Endothelial cell of umbilical vein (primary cell): Measurements from ENCODE around the gene ZSWIM6. TPM values are rescaled to one million over a fixed set of nuclear protein-coding genes. Genes with fewer than 3 reads are reported as not detected.

Source experiments
- BruUV-seq: library from RNA; stranded (reverse); fragments of 400-500 nt; replicated peaks from 2 replicates; lab custom pipeline; 2021; lab: Mats Ljungman, UMichigan
- CTCF ChIA-PET: fragments of 300-600, 350-600 bp; sonication (Branson Sonifier 250); formaldehyde crosslinking; loops from one replicate; lab custom pipeline; 2021; ENCODE audit warnings: antibody characterized with exemption, inconsistent platforms; lab: Charles Lee
- POLR2A ChIA-PET: fragments of 300-600, 350-600 bp; sonication (Branson Sonifier 250); formaldehyde crosslinking; loops from one replicate; lab custom pipeline; 2021; ENCODE audit warnings: antibody characterized with exemption, inconsistent platforms; lab: Charles Lee
- DNase-seq: peaks from one replicate; pipeline ENCODE4 v3.0.0-alpha.2; 2011; ENCODE audit warnings: low read depth, low spot score
- FAIRE-seq: peaks from 2 replicates; lab custom pipeline; 2011; peaks lifted over from hg19 to GRCh38; lab: Jason Lieb, UNC
- H2AFZ ChIP-seq: 2 replicates; pipeline ENCODE4 v1.6.0; 2012; ENCODE audit warnings: low read depth, low read length, control low read depth, inconsistent platforms
- H3K27ac ChIP-seq: 2 replicates; pipeline ENCODE4 v1.5.1; 2011; ENCODE audit warnings: low read depth, mild to moderate bottlenecking, control low read depth, low read length, moderate library complexity; ENCODE audit not compliant: insufficient read depth
- H3K27me3 ChIP-seq, 2 experiments: 2 replicates each; pipeline versions ENCODE4 v1.6.0 to v1.6.1; 2011; ENCODE audit warnings: low read length in 2 of 2, mixed read lengths in 1 of 2; ENCODE audit not compliant: control insufficient read depth in 2 of 2, insufficient read depth in 2 of 2
- H3K36me3 ChIP-seq, 2 experiments: 2 replicates in 1 of 2; 3 replicates in 1 of 2; pipeline ENCODE4 v1.5.1; 2011; ENCODE audit warnings: low read length in 2 of 2, mild to moderate bottlenecking in 1 of 2, moderate library complexity in 1 of 2; ENCODE audit not compliant: control insufficient read depth in 2 of 2, insufficient read depth in 2 of 2; ENCODE audit errors: extremely low read depth in 1 of 2
- H3K4me1 ChIP-seq: 3 replicates; pipeline ENCODE4 v1.5.1; 2011; ENCODE audit warnings: mild to moderate bottlenecking, low read length; ENCODE audit not compliant: control insufficient read depth, insufficient read depth; ENCODE audit errors: extremely low read depth
- H3K4me2 ChIP-seq: 2 replicates; pipeline ENCODE4 v1.6.1; 2011; ENCODE audit warnings: low read length, control low read depth, mixed read lengths; ENCODE audit not compliant: insufficient read depth
- H3K4me3 ChIP-seq, 3 experiments: fragments of 200-600 bp in 1 of 3; sonication (generic), shearing (Covaris generic) in 1 of 3; replicated peaks in 1 of 3; 2 replicates each; pipeline ENCODE4 v1.5.1; 2011 to 2016; ENCODE audit warnings: control low read depth in 3 of 3, low read length in 3 of 3, mild to moderate bottlenecking in 2 of 3, inconsistent platforms in 1 of 3, low read depth in 1 of 3, moderate library complexity in 1 of 3; ENCODE audit not compliant: insufficient read depth in 1 of 3
- H3K79me2 ChIP-seq: 2 replicates; pipeline ENCODE4 v1.6.0; 2012; ENCODE audit warnings: low read length, inconsistent platforms; ENCODE audit not compliant: control insufficient read depth, insufficient read depth
- H3K9ac ChIP-seq: replicated peaks from 2 replicates; pipeline ENCODE3; 2011; ENCODE audit warnings: low read length, control low read depth; ENCODE audit not compliant: insufficient read depth; ENCODE audit errors: extremely low read depth
- H3K9me1 ChIP-seq: replicated peaks from 3 replicates; pipeline ENCODE4 v1.6.0; 2011; ENCODE audit warnings: mild to moderate bottlenecking, low read length; ENCODE audit not compliant: control insufficient read depth, insufficient read depth; ENCODE audit errors: extremely low read depth
- H3K9me3 ChIP-seq: replicated peaks from 2 replicates; pipeline ENCODE4 v1.5.1; 2012; ENCODE audit warnings: low read length, inconsistent platforms; ENCODE audit not compliant: control insufficient read depth, insufficient read depth
- H4K20me1 ChIP-seq: replicated peaks from 2 replicates; pipeline ENCODE3; 2011; ENCODE audit warnings: mild to moderate bottlenecking, low read length; ENCODE audit not compliant: control insufficient read depth, insufficient read depth; ENCODE audit errors: extremely low read depth
- EZH2 ChIP-seq: IDR thresholded peaks from 2 replicates; pipeline ENCODE4 v1.6.1; 2012; ENCODE audit warnings: borderline replicate concordance, low read depth, mild to moderate bottlenecking, moderate library complexity, low read length, inconsistent platforms; ENCODE audit not compliant: severe bottlenecking
- FOS ChIP-seq: IDR thresholded peaks from 2 replicates; pipeline ENCODE4 v1.6.1; 2011; ENCODE audit warnings: mild to moderate bottlenecking, low read length, moderate library complexity, borderline replicate concordance; ENCODE audit not compliant: insufficient read depth
- GATA2 ChIP-seq: IDR thresholded peaks from 2 replicates; pipeline ENCODE4 v1.7.0; 2011; ENCODE audit warnings: low read depth, mild to moderate bottlenecking, moderate library complexity, mixed read lengths, low read length; ENCODE audit not compliant: insufficient read length, insufficient read depth
- JUN ChIP-seq: IDR thresholded peaks from 2 replicates; pipeline ENCODE4 v1.6.1; 2011; ENCODE audit warnings: borderline replicate concordance, low read depth; ENCODE audit not compliant: insufficient read length, insufficient read depth
- MYC ChIP-seq: IDR thresholded peaks from one replicate; pipeline ENCODE4 v1.6.1; 2011; ENCODE audit warnings: mild to moderate bottlenecking, low read depth, low read length
- POLR2A ChIP-seq: IDR thresholded peaks from 2 replicates; pipeline ENCODE4 v1.6.1; 2012; ENCODE audit warnings: low read depth, mild to moderate bottlenecking, control low read depth, low read length
- POLR2AphosphoS5 ChIP-seq: IDR thresholded peaks from 2 replicates; pipeline ENCODE4 v1.6.1; 2012; ENCODE audit warnings: low read depth, mild to moderate bottlenecking, control low read depth, low read length, moderate library complexity; ENCODE audit not compliant: insufficient read depth
- dilution Hi-C: fragments of 300-500 bp; cut with MboI; formaldehyde crosslinking; loops from one replicate; pipeline ENCODE4 v1.15.0; 2019; ENCODE audit warnings: low sequenced_read_pairs; ENCODE audit not compliant: extremely low pct_ligation_motif_present
- intact Hi-C: fragments of 100-400 bp; cut with micrococcal nuclease; formaldehyde crosslinking; loops from one replicate; pipeline ENCODE4 v1.10.0; 2022
- polyA plus RNA-seq, 4 experiments: library from polyadenylated mRNA; depleted of rRNA in 3 of 4; stranded (reverse) in 3 of 4; unstranded in 1 of 4; fragments of >200 nt; gene quantifications; 2 replicates each; pipeline versions ENCODE4 v1.2.1 to v1.2.3, GENCODE V29; 2011 to 2012; ENCODE audit warnings: missing spikeins in 1 of 4
- total RNA-seq: library from RNA; stranded (reverse); gene quantifications from 2 replicates; pipeline ENCODE4 v1.2.3, GENCODE V29; 2021
- TF ChIP-seq, protein P1 (sequence below): IDR thresholded peaks from 2 replicates; pipeline ENCODE4 v1.6.1; 2011; ENCODE audit not compliant: insufficient read depth, insufficient read length
- TF ChIP-seq, protein P2 (sequence below), 2 donors: IDR thresholded peaks; 1 replicate in 1 of 2; 2 replicates in 1 of 2; pipeline ENCODE4 v1.5.1; 2011; ENCODE audit warnings: low read length in 2 of 2, mild to moderate bottlenecking in 2 of 2, moderate library complexity in 2 of 2, control low read depth in 1 of 2, inconsistent platforms in 1 of 2, low read depth in 1 of 2; ENCODE audit not compliant: insufficient read depth in 1 of 2; ENCODE audit errors: extremely low read depth in 1 of 2

The ZSWIM6 gene
- total and polyA plus RNA-seq, 2 donors (not counting 3 experiments of a cell fraction or from before 2014, with no cell fraction given): 14.9 to 25.3 TPM

DNA sequence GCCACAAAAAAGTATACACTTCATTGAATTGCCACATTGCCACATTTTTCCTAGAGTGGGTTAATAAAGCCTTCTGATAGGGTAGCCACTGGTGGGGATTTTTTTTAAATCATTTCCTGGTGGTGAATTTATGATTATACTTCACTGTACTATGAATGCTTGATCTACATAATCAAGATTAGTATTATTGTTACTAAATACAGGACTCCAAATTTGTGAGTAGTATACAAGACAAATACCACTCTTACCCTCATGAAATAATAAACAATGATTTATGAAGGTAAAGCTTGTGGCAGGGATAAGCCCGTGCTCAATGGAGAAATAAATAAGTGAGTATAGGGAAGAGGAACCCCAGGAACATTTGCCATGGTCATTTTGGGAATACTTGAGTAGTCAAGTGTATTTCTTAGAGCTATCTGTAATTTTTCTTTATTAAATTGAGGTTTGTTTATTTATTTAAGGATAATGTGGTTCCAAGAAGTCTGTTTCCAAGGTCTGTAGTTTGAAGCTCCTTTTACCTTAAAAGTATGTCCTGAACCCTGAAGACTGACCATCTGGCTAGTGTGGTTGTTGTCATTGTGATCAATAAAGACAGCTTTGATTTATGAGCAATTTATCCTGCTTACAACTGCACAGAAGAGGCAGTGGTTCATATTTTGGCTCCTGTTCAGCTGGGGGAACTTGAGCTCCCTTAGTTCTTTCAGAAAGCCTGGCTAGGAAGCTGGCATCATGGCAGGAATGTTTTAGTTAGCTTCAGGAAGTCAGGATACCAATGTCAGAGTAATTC, 118.6 kb downstream of the ZSWIM6 start:
- peak overlapping the region; percentile 30 for H3K27ac ChIP-seq
- no peaks in the 10 kb centered on the region for H3K36me3 ChIP-seq
- H3K4me2 ChIP-seq: peak overlapping the region; percentile 24
- H3K27me3 ChIP-seq: no peaks in the 10 kb centered on the region
- no peaks in the 10 kb centered on the region for H3K9me3 ChIP-seq
- no peak overlapping the region for H3K4me3 ChIP-seq
- DNase-seq (peak; percentile 83), FAIRE-seq (peak; percentile 65)
- intact Hi-C loops (loop anchor here (2.0 kb wide), 1 partner anchor 42 kb away; no protein-coding TSS in a partner anchor), dilution Hi-C loops (no loop called here)
- no peak overlapping the region for H3K9ac ChIP-seq
- peaks cover 24% of the 10 kb centered on the region for H3K4me1 ChIP-seq
- H4K20me1 ChIP-seq: no peaks in the 10 kb centered on the region
- BruUV-seq: no TSS peak
- CTCF ChIA-PET: interaction anchor here (0.7 to 1.8 kb wide), 9 partner anchors 9 to 492 kb away, joined by 3 to 6 read pairs (median 3); no protein-coding TSS in a partner anchor
- POLR2A ChIA-PET: interaction anchor here (1.1 kb wide), 1 partner anchor 119 kb away, joined by 8 read pairs; the partner anchor contains the start of gene ZSWIM6
- H2AFZ ChIP-seq: no peak overlapping the region
- peaks cover 81% of the 10 kb centered on the region for H3K79me2 ChIP-seq
- no peaks in the 10 kb centered on the region for H3K9me1 ChIP-seq
- TF ChIP-seq FOS (no peak), POLR2A (no peak), MYC (no peak), JUN (no peak), POLR2AphosphoS5 (no peak), GATA2 (no peak), EZH2 (no peak)
- TF ChIP-seq, protein P1, sequence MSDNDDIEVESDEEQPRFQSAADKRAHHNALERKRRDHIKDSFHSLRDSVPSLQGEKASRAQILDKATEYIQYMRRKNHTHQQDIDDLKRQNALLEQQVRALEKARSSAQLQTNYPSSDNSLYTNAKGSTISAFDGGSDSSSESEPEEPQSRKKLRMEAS: no peak
- TF ChIP-seq, protein P2, sequence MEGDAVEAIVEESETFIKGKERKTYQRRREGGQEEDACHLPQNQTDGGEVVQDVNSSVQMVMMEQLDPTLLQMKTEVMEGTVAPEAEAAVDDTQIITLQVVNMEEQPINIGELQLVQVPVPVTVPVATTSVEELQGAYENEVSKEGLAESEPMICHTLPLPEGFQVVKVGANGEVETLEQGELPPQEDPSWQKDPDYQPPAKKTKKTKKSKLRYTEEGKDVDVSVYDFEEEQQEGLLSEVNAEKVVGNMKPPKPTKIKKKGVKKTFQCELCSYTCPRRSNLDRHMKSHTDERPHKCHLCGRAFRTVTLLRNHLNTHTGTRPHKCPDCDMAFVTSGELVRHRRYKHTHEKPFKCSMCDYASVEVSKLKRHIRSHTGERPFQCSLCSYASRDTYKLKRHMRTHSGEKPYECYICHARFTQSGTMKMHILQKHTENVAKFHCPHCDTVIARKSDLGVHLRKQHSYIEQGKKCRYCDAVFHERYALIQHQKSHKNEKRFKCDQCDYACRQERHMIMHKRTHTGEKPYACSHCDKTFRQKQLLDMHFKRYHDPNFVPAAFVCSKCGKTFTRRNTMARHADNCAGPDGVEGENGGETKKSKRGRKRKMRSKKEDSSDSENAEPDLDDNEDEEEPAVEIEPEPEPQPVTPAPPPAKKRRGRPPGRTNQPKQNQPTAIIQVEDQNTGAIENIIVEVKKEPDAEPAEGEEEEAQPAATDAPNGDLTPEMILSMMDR (IDR thresholded peaks at IDR 0.05; ENCODE audit: extremely low read depth in 1 of 2, insufficient read depth in 1 of 2, low read depth in 1 of 2, low read length in 2 of 2): no peak
